ENCODE measurements around the gene CCDC32. TPM values are rescaled to one million over a fixed set of nuclear protein-coding genes. Genes with fewer than 3 reads are reported as not detected.

CCDC32 gene
- total RNA-seq, 1 experiment from 2014 or later: 8.9 TPM

DNA sequence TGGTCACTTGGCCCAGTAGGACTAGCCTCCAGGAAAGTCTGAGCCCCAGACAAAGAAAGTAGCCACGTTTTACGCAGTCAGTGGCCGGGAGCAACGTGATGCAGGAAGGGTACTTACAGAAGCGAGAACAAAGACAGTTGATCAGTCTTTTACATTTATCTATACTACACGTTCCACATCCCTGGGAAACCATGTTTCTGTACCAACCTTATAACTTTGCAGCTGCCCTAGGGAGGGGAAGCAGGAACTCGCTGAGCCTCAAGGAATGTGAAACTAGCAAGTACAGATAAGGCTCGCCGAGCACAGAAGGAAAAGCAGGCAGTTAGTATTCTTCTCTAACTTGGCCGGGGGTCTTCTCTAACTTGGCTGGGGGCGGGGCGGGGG, 25.8 kb upstream of the CCDC32 start:
- H3K56ac ChIP-seq (ENCODE audit: insufficient read length, low read depth, low read length): no peak overlapping the region
- no peak overlapping the region for H2BK15ac ChIP-seq (ENCODE audit: low read depth, low read length)
- no peak overlapping the region for H3K27ac ChIP-seq (ENCODE audit: insufficient read length, low read depth, low read length)
- no peaks in the 10 kb centered on the region for H3K79me1 ChIP-seq (ENCODE audit: insufficient read depth, low read depth, low read length, poor library complexity, severe bottlenecking)
- H2BK5ac ChIP-seq (ENCODE audit: insufficient read length, low read length): no peak overlapping the region
- no peak overlapping the region for H3K4me2 ChIP-seq (ENCODE audit: insufficient read depth, insufficient read length, low read length)
- H3K14ac ChIP-seq (ENCODE audit: insufficient read depth, low read length): no peak overlapping the region
- H2AK5ac ChIP-seq (ENCODE audit: insufficient read length, low read length): no peak overlapping the region
- H3T11ph ChIP-seq (ENCODE audit: low read length): no peak overlapping the region
- no peak overlapping the region for H2BK120ac ChIP-seq (ENCODE audit: low read depth, low read length, poor library complexity, severe bottlenecking)
- no CpG with 5 or more reads among the region's 12 CpGs for WGBS (ENCODE audit: extremely low coverage, insufficient read length, low lambda C conversion rate)
- H3K27me3 Mint-ChIP-seq (ENCODE audit: low read depth): peaks cover 6% of the 10 kb centered on the region
- H2AFZ ChIP-seq (ENCODE audit: low read length): no peak overlapping the region
- no peak overlapping the region for H4K8ac ChIP-seq (replicated peaks; ENCODE audit: insufficient read length, low read depth, low read length)
- no peak overlapping the region for H4K5ac ChIP-seq (ENCODE audit: insufficient read length, low read depth, low read length)
- H3K23me2 ChIP-seq (ENCODE audit: insufficient read length, low read depth, low read length, poor library complexity, severe bottlenecking): peaks cover 3% of the 10 kb centered on the region
- no peaks in the 10 kb centered on the region for H4K20me1 ChIP-seq (ENCODE audit: control insufficient read depth, insufficient read depth, insufficient read length)
- H3K4me1 Mint-ChIP-seq: peaks cover 23 to 25% of the 10 kb centered on the region in 2 experiments
- H3K9me3 Mint-ChIP-seq: peaks cover 3 to 4% of the 10 kb centered on the region in 2 experiments; a peak in 3 of 5 replicates
- no peak overlapping the region for H2BK12ac ChIP-seq (ENCODE audit: insufficient read length, low read depth, low read length)
- no peaks in the 10 kb centered on the region for H3K36me3 Mint-ChIP-seq (ENCODE audit: insufficient read depth in 1 of 3, low read depth in 3 of 3)
- H3K23ac ChIP-seq (ENCODE audit: insufficient read length, low read depth, low read length): no peak overlapping the region
- no peak overlapping the region for H4K91ac ChIP-seq (ENCODE audit: insufficient read length, low read depth, low read length)
- no peaks in the 10 kb centered on the region; the same call in 1 of the 2 replicates for H3K4me1 ChIP-seq (ENCODE audit: insufficient read depth, low read length)
- no peak overlapping the region; a peak in 1 of 7 replicates for H3K27ac Mint-ChIP-seq
- H3K79me2 ChIP-seq (ENCODE audit: insufficient read depth, low read length): no peaks in the 10 kb centered on the region
- H3K27me3 ChIP-seq (ENCODE audit: insufficient read depth, low read length): no peaks in the 10 kb centered on the region
- peak overlapping the region in 1 of 2 experiments; percentile 33; a peak in 2 of 5 replicates for H3K4me3 Mint-ChIP-seq
- no peak overlapping the region for H2BK20ac ChIP-seq (ENCODE audit: low read depth, low read length, poor library complexity, severe bottlenecking)
- no peak for DNase-seq
- no peak overlapping the region for H3K4ac ChIP-seq (ENCODE audit: low read depth, low read length)
- TF ChIP-seq, protein P1, sequence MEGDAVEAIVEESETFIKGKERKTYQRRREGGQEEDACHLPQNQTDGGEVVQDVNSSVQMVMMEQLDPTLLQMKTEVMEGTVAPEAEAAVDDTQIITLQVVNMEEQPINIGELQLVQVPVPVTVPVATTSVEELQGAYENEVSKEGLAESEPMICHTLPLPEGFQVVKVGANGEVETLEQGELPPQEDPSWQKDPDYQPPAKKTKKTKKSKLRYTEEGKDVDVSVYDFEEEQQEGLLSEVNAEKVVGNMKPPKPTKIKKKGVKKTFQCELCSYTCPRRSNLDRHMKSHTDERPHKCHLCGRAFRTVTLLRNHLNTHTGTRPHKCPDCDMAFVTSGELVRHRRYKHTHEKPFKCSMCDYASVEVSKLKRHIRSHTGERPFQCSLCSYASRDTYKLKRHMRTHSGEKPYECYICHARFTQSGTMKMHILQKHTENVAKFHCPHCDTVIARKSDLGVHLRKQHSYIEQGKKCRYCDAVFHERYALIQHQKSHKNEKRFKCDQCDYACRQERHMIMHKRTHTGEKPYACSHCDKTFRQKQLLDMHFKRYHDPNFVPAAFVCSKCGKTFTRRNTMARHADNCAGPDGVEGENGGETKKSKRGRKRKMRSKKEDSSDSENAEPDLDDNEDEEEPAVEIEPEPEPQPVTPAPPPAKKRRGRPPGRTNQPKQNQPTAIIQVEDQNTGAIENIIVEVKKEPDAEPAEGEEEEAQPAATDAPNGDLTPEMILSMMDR (conservative IDR thresholded peaks at IDR 0.05): no peak
- H3K9ac ChIP-seq (ENCODE audit: extremely low read depth, insufficient read length, low read length): no peak overlapping the region
- no peak overlapping the region for H3K18ac ChIP-seq (ENCODE audit: insufficient read length, low read depth, low read length)
- no peaks in the 10 kb centered on the region for H3K9me3 ChIP-seq (ENCODE audit: control insufficient read depth, low read depth, low read length)

All from H9 (cell line).